Neural cell (in vitro differentiated cells): Measurements from ENCODE around the gene TFAM. TPM values are rescaled to one million over a fixed set of nuclear protein-coding genes. Genes with fewer than 3 reads are reported as not detected.

Experiments used
- H2AFZ ChIP-seq: fragments of 200-600, 300-800 bp; sonication (generic), shearing (Covaris generic); 2 replicates; pipeline ENCODE4 v1.6.0; 2014; ENCODE audit warnings: low read depth, mild to moderate bottlenecking, antibody characterized with exemption, low read length, moderate library complexity
- H3F3A ChIP-seq: fragments of 200-600 bp; shearing (Covaris generic); 2 replicates; pipeline ENCODE4 v1.6.1; 2016; ENCODE audit warnings: mild to moderate bottlenecking, moderate library complexity, mixed read lengths, antibody characterized with exemption, low read length; ENCODE audit not compliant: insufficient read depth, poor library complexity, severe bottlenecking
- H3K27ac ChIP-seq: fragments of 200-600, 300-800 bp; sonication (generic), shearing (Covaris generic); 2 replicates; pipeline ENCODE4 v1.5.1; 2014; ENCODE audit warnings: mild to moderate bottlenecking, low read length, moderate library complexity
- H3K27me3 ChIP-seq: fragments of 300-800, 200-600 bp; sonication (generic), shearing (Covaris generic); 2 replicates; pipeline ENCODE4 v1.6.0; 2014; ENCODE audit warnings: mild to moderate bottlenecking, low read depth, low read length, moderate library complexity; ENCODE audit not compliant: insufficient read depth
- H3K36me3 ChIP-seq: fragments of 300-800, 200-600 bp; sonication (generic), shearing (Covaris generic); 2 replicates; pipeline ENCODE4 v1.5.1; 2014; ENCODE audit warnings: mild to moderate bottlenecking, antibody characterized with exemption, low read length, moderate library complexity; ENCODE audit not compliant: insufficient read depth
- H3K4me2 ChIP-seq: fragments of 300-800, 200-600 bp; sonication (generic), shearing (Covaris generic); 2 replicates; pipeline ENCODE4 v1.6.0; 2014; ENCODE audit warnings: mild to moderate bottlenecking, low read length
- H3K4me3 ChIP-seq: fragments of 300-800, 200-600 bp; sonication (generic), shearing (Covaris generic); 2 replicates; pipeline ENCODE4 v1.5.1; 2014; ENCODE audit warnings: mild to moderate bottlenecking, low read length, moderate library complexity
- H3K79me2 ChIP-seq: fragments of 200-600 bp; shearing (Covaris generic); replicated peaks from 2 replicates; pipeline ENCODE4 v1.6.0; 2014; ENCODE audit warnings: mild to moderate bottlenecking, low read length, moderate library complexity; ENCODE audit not compliant: insufficient read depth
- H3K9ac ChIP-seq: fragments of 300-800, 200-600 bp; sonication (generic), shearing (Covaris generic); 2 replicates; pipeline ENCODE4 v1.6.1; 2016; ENCODE audit warnings: mild to moderate bottlenecking, low read length, mixed read lengths
- H3K9me2 ChIP-seq: fragments of 200-600 bp; shearing (Covaris generic); 2 replicates; pipeline ENCODE4 v1.6.1; 2016; ENCODE audit warnings: mild to moderate bottlenecking, low read length, mixed read lengths; ENCODE audit not compliant: insufficient read depth
- H3K9me3 ChIP-seq: fragments of 200-600, 300-800 bp; sonication (generic), shearing (Covaris generic); 2 replicates; pipeline ENCODE4 v1.6.1; 2016; ENCODE audit warnings: mild to moderate bottlenecking, mixed run types, low read length, moderate library complexity, mixed read lengths
- H4K20me1 ChIP-seq: fragments of 200-600 bp; shearing (Covaris generic); 2 replicates; pipeline ENCODE4 v1.6.1; 2016; ENCODE audit warnings: mild to moderate bottlenecking, mixed run types; ENCODE audit not compliant: insufficient read depth
- CTCF ChIP-seq: fragments of 450-650 bp; IDR thresholded peaks from 2 replicates; pipeline ENCODE4 v1.5.1; 2014; ENCODE audit warnings: antibody characterized with exemption, mild to moderate bottlenecking, moderate library complexity; ENCODE audit not compliant: poor library complexity, severe bottlenecking
- EP300 ChIP-seq: fragments of 450-650 bp; conservative IDR thresholded peaks from 2 replicates; pipeline ENCODE4 v1.6.1; 2014; ENCODE audit warnings: antibody characterized with exemption, mild to moderate bottlenecking, moderate library complexity; ENCODE audit not compliant: poor library complexity, severe bottlenecking
- EZH2 ChIP-seq: fragments of 200-600, 300-800 bp; shearing (Covaris generic), sonication (generic); IDR thresholded peaks from 2 replicates; pipeline ENCODE4 v1.6.1; 2014; ENCODE audit warnings: antibody characterized with exemption, low read length, borderline replicate concordance, mild to moderate bottlenecking; ENCODE audit not compliant: insufficient read depth, poor library complexity, severe bottlenecking
- MXI1 ChIP-seq: fragments of 450-650 bp; conservative IDR thresholded peaks from 2 replicates; pipeline ENCODE4 v1.6.1; 2014; ENCODE audit warnings: antibody characterized with exemption, mild to moderate bottlenecking; ENCODE audit not compliant: poor library complexity, severe bottlenecking
- POLR2AphosphoS5 ChIP-seq: IDR thresholded peaks from 2 replicates; pipeline ENCODE4 v1.6.1; 2012
- RAD21 ChIP-seq: fragments of 450-650 bp; conservative IDR thresholded peaks from 2 replicates; pipeline ENCODE4 v1.6.1; 2014; ENCODE audit warnings: antibody characterized with exemption, mild to moderate bottlenecking, moderate library complexity
- REST ChIP-seq: IDR thresholded peaks from 2 replicates; pipeline ENCODE4 v1.6.1; 2012; ENCODE audit warnings: borderline replicate concordance
- SMC3 ChIP-seq: fragments of 450-650 bp; conservative IDR thresholded peaks from 2 replicates; pipeline ENCODE4 v1.6.1; 2014; ENCODE audit warnings: antibody characterized with exemption, mild to moderate bottlenecking, moderate library complexity; ENCODE audit not compliant: poor library complexity
- TAF1 ChIP-seq: IDR thresholded peaks from 2 replicates; pipeline ENCODE4 v1.6.1; 2012; ENCODE audit warnings: low read depth
- polyA plus RNA-seq: library from polyadenylated mRNA; depleted of rRNA; stranded (reverse); fragments of >200 nt; gene quantifications from 2 replicates; pipeline ENCODE4 v1.2.3, GENCODE V29; 2014

Gene TFAM
- polyA plus RNA-seq, 1 donor from 2014 or later = 27.2 TPM

GRCh38 chr10:58350619-58351323 lies 34.4 kb upstream of the TFAM start:
- H3K36me3 ChIP-seq = no peaks in the 10 kb centered on the region
- H3K9ac ChIP-seq = no peak overlapping the region
- no peak overlapping the region for H3K4me3 ChIP-seq
- H2AFZ ChIP-seq = no peak overlapping the region
- no peaks in the 10 kb centered on the region for H3K9me2 ChIP-seq
- H3K4me2 ChIP-seq = no peak overlapping the region
- peaks cover 52% of the 10 kb centered on the region for H3K79me2 ChIP-seq
- no peak overlapping the region for H3K27ac ChIP-seq
- no peaks in the 10 kb centered on the region for H3K9me3 ChIP-seq
- no peaks in the 10 kb centered on the region for H3K27me3 ChIP-seq
- no peaks in the 10 kb centered on the region for H4K20me1 ChIP-seq
- TF ChIP-seq POLR2AphosphoS5 = no peak
- TF ChIP-seq CTCF = no peak
- no peak for TF ChIP-seq REST
- TF ChIP-seq TAF1 = no peak
- TF ChIP-seq MXI1 = no peak
- no peak for TF ChIP-seq RAD21
- no peak for TF ChIP-seq EP300
- TF ChIP-seq SMC3 = no peak
- TF ChIP-seq EZH2 = no peak
- H3F3A ChIP-seq = no peaks in the 10 kb centered on the region

- Histone ChIP-seq H3K36me3 (no peaks in the 10 kb centered on the region), H3K27ac (no peak overlapping the region), H2AFZ (no peak overlapping the region), H3K4me3 (no peak overlapping the region), H3K4me2 (no peak overlapping the region), H3K79me2 (peaks cover 55% of the 10 kb centered on the region), H4K20me1 (no peaks in the 10 kb centered on the region), H3K9me3 (no peaks in the 10 kb centered on the region), H3K27me3 (no peaks in the 10 kb centered on the region), H3F3A (no peaks in the 10 kb centered on the region), H3K9ac (no peak overlapping the region), H3K9me2 (no peaks in the 10 kb centered on the region)
- no peak for TF ChIP-seq POLR2AphosphoS5
- TF ChIP-seq TAF1 = no peak
- no peak for TF ChIP-seq MXI1
- no peak for TF ChIP-seq SMC3
- no peak for TF ChIP-seq REST
- TF ChIP-seq RAD21 = no peak
- no peak for TF ChIP-seq EZH2
Measured at GRCh38 chr10:58351616-58352578, 33.3 kb upstream of the TFAM start.
